DOHH2 (cell line): ENCODE results near the gene XRCC1.

Source experiments
- H3F3A ChIP-seq: fragments of 200-600 bp; sonication (generic), shearing (Covaris generic); 2 replicates; pipeline ENCODE4 v1.6.0; 2016; ENCODE audit warnings: antibody characterized with exemption, mild to moderate bottlenecking; ENCODE audit not compliant: control insufficient read depth, insufficient read depth
- H3K27ac ChIP-seq: fragments of 200-600 bp; sonication (generic); 2 replicates; pipeline ENCODE4 v1.5.1; 2014; ENCODE audit warnings: low read depth, mild to moderate bottlenecking, low read length, moderate library complexity
- H3K27me3 ChIP-seq: fragments of 200-600 bp; sonication (generic); 2 replicates; pipeline ENCODE4 v1.6.1; 2014; ENCODE audit warnings: mild to moderate bottlenecking, low read length, mixed read lengths; ENCODE audit not compliant: control insufficient read depth
- H3K36me3 ChIP-seq: fragments of 200-600 bp; sonication (generic); 2 replicates; pipeline ENCODE4 v1.6.1; 2014; ENCODE audit warnings: mild to moderate bottlenecking, low read length, moderate library complexity, mixed read lengths; ENCODE audit not compliant: control insufficient read depth
- H3K4me1 ChIP-seq: fragments of 200-600 bp; sonication (generic); 2 replicates; pipeline ENCODE4 v1.6.1; 2014; ENCODE audit warnings: mild to moderate bottlenecking, low read length, mixed read lengths; ENCODE audit not compliant: control insufficient read depth
- H3K4me2 ChIP-seq: fragments of 200-600 bp; sonication (generic); 2 replicates; pipeline ENCODE4 v1.6.0; 2014; ENCODE audit warnings: mild to moderate bottlenecking, low read length, moderate library complexity
- H3K4me3 ChIP-seq: fragments of 200-600 bp; sonication (generic); 2 replicates; pipeline ENCODE4 v1.5.1; 2014; ENCODE audit warnings: mild to moderate bottlenecking, low read length, mixed read lengths
- H3K79me2 ChIP-seq: fragments of 200-600 bp; sonication (generic); 2 replicates; pipeline ENCODE4 v1.6.1; 2014; ENCODE audit warnings: mild to moderate bottlenecking, low read length, mixed read lengths; ENCODE audit not compliant: control insufficient read depth
- H3K9me2 ChIP-seq: fragments of 200-600 bp; sonication (generic); replicated peaks from 2 replicates; pipeline ENCODE4 v1.6.1; 2014; ENCODE audit warnings: mild to moderate bottlenecking, low read length, mixed read lengths; ENCODE audit not compliant: control insufficient read depth
- H3K9me3 ChIP-seq: fragments of 200-600 bp; sonication (generic); 2 replicates; pipeline ENCODE4 v1.6.1; 2014; ENCODE audit warnings: antibody characterized with exemption, low read length, mixed read lengths; ENCODE audit not compliant: control insufficient read depth, insufficient read depth
- H4K20me1 ChIP-seq: fragments of 200-600 bp; sonication (generic); 2 replicates; pipeline ENCODE4 v1.6.0; 2014; ENCODE audit warnings: low read depth, mild to moderate bottlenecking, antibody characterized with exemption, low read length, moderate library complexity; ENCODE audit not compliant: control insufficient read depth, insufficient read depth
- CTCF ChIP-seq: fragments of 200-600 bp; sonication (generic); IDR thresholded peaks from one replicate; pipeline ENCODE4 v1.5.1; 2014; ENCODE audit warnings: antibody characterized with exemption, mild to moderate bottlenecking, low read depth, low read length; ENCODE audit not compliant: poor library complexity, severe bottlenecking
- EZH2phosphoT487 ChIP-seq: fragments of 200-600 bp; sonication (generic); IDR thresholded peaks from 2 replicates; pipeline ENCODE4 v1.6.1; 2017; ENCODE audit warnings: borderline replicate concordance, mild to moderate bottlenecking, antibody characterized with exemption, low read length, moderate library complexity, mixed read lengths

The XRCC1 gene

GRCh38 chr19:43511324-43511723, 64.0 kb downstream of the XRCC1 start:
- no peaks in the 10 kb centered on the region for H3K9me2 ChIP-seq
- H3K79me2 ChIP-seq = no peaks in the 10 kb centered on the region
- H3K27me3 ChIP-seq = no peaks in the 10 kb centered on the region
- H4K20me1 ChIP-seq = no peaks in the 10 kb centered on the region
- no peaks in the 10 kb centered on the region for H3K4me1 ChIP-seq
- no peaks in the 10 kb centered on the region for H3F3A ChIP-seq
- H3K27ac ChIP-seq = no peak overlapping the region
- H3K9me3 ChIP-seq = no peaks in the 10 kb centered on the region
- no peak overlapping the region for H3K4me3 ChIP-seq
- TF ChIP-seq EZH2phosphoT487 = no peak
- no peak overlapping the region for H3K4me2 ChIP-seq
- no peaks in the 10 kb centered on the region for H3K36me3 ChIP-seq

- Histone ChIP-seq H3K9me3 (no peaks in the 10 kb centered on the region), H4K20me1 (no peaks in the 10 kb centered on the region), H3K4me1 (no peaks in the 10 kb centered on the region), H3K27ac (no peak overlapping the region), H3K9me2 (no peaks in the 10 kb centered on the region), H3K27me3 (no peaks in the 10 kb centered on the region), H3F3A (0 out of 2 replicates have a peak, but pooled peaks cover 2% of the 10 kb centered on the region), H3K79me2 (no peaks in the 10 kb centered on the region), H3K4me2 (no peak overlapping the region), H3K36me3 (no peaks in the 10 kb centered on the region), H3K4me3 (no peak overlapping the region)
- TF ChIP-seq EZH2phosphoT487 = no peak
- no peak for TF ChIP-seq CTCF
Measured at GRCh38 chr19:43510713-43511112, 64.6 kb downstream of the XRCC1 start.

- H3F3A ChIP-seq = peaks cover 2% of the 10 kb centered on the region; the same call in 1 of the 2 replicates
- no peaks in the 10 kb centered on the region for H3K9me3 ChIP-seq
- no peaks in the 10 kb centered on the region for H4K20me1 ChIP-seq
- H3K36me3 ChIP-seq = no peaks in the 10 kb centered on the region
- no peak for TF ChIP-seq EZH2phosphoT487
- no peak for TF ChIP-seq CTCF
- H3K27ac ChIP-seq = no peak overlapping the region
- H3K4me2 ChIP-seq = no peak overlapping the region
- no peaks in the 10 kb centered on the region for H3K79me2 ChIP-seq
- no peaks in the 10 kb centered on the region for H3K9me2 ChIP-seq
- peaks cover 15% of the 10 kb centered on the region for H3K4me1 ChIP-seq
- H3K4me3 ChIP-seq = no peak overlapping the region
- no peaks in the 10 kb centered on the region for H3K27me3 ChIP-seq
Measured at GRCh38 chr19:43507880-43508279, 67.4 kb downstream of the XRCC1 start.

GRCh38 chr19:43506629-43507028, 68.7 kb downstream of the XRCC1 start:
- H4K20me1 ChIP-seq = no peaks in the 10 kb centered on the region
- no peaks in the 10 kb centered on the region for H3K27me3 ChIP-seq
- no peaks in the 10 kb centered on the region for H3K79me2 ChIP-seq
- peaks cover 15% of the 10 kb centered on the region for H3K4me1 ChIP-seq
- H3K36me3 ChIP-seq = no peaks in the 10 kb centered on the region
- H3K27ac ChIP-seq = no peak overlapping the region
- no peaks in the 10 kb centered on the region for H3K9me2 ChIP-seq
- H3K9me3 ChIP-seq = no peaks in the 10 kb centered on the region
- no peak overlapping the region for H3K4me3 ChIP-seq
- H3F3A ChIP-seq = peaks cover 2% of the 10 kb centered on the region; the same call in 1 of the 2 replicates
- no peak overlapping the region for H3K4me2 ChIP-seq
- no peak for TF ChIP-seq EZH2phosphoT487
